Eye (tissue), 1 donor: ENCODE results near the gene GAST.
A peak's percentile ranks its signal among the peaks of the same experiment; 100 is the strongest.

ENCODE experiments used
- DNase-seq: peaks from one replicate; pipeline ENCODE4 v3.0.0-alpha.2; 2015

Gene GAST

GRCh38 chr17:41717408-41718286, 5.5 kb downstream of the GAST start:
- DNase-seq, result no peak

- DNase-seq, result no peak
These were observed 6.1 kb downstream of the GAST start for GRCh38 chr17:41718287-41718645.

GRCh38 chr17:41722231-41722630, 10.1 kb downstream of the GAST start:
- DNase-seq, result no peak

GRCh38 chr17:41723801-41724475, 11.8 kb downstream of the GAST start:
- DNase-seq, result no peak

- DNase-seq, result no peak
These were observed 12.4 kb downstream of the GAST start for GRCh38 chr17:41724476-41725050.

GRCh38 chr17:41725134-41725533, 13.0 kb downstream of the GAST start:
- DNase-seq, result no peak

GRCh38 chr17:41728056-41728455, 15.9 kb downstream of the GAST start:
- no peak for DNase-seq

GRCh38 chr17:41730479-41730878, 18.3 kb downstream of the GAST start:
- peak; percentile 36 for DNase-seq

- DNase-seq, result no peak
These were observed 19.7 kb downstream of the GAST start for GRCh38 chr17:41731836-41732235.

- peak; percentile 43 for DNase-seq
These were observed 21.4 kb downstream of the GAST start for GRCh38 chr17:41733348-41734138.

GRCh38 chr17:41734139-41734948, 22.2 kb downstream of the GAST start, which contains the start of gene HAP1:
HAP1 (minus strand) TSS chr17:41734643; CDS start chr17:41734634, 9 bp downstream.
- DNase-seq, result peak; percentile 78

GRCh38 chr17:41734949-41735313, 22.8 kb downstream of the GAST start:
- DNase-seq, result no peak

GRCh38 chr17:41735744-41736143, 23.6 kb downstream of the GAST start:
- DNase-seq, result no peak

GRCh38 chr17:41736983-41737679, 25.0 kb downstream of the GAST start:
- no peak for DNase-seq

- no peak for DNase-seq
These were observed 25.5 kb downstream of the GAST start for GRCh38 chr17:41737680-41738023.

GRCh38 chr17:41738077-41738800, 26.1 kb downstream of the GAST start:
- peak; percentile 96 for DNase-seq

GRCh38 chr17:41738801-41739112, 26.6 kb downstream of the GAST start:
- no peak for DNase-seq

- DNase-seq, result no peak
These were observed 27.7 kb downstream of the GAST start for GRCh38 chr17:41739661-41740352.

- DNase-seq, result no peak
These were observed 28.4 kb downstream of the GAST start for GRCh38 chr17:41740506-41740905.

- no peak for DNase-seq
These were observed 29.6 kb downstream of the GAST start for GRCh38 chr17:41741709-41742108.

- DNase-seq, result no peak
These were observed 36.1 kb downstream of the GAST start for GRCh38 chr17:41748275-41748674.
